ENCODE measurements around the gene GPR34. TPM values are rescaled to one million over a fixed set of nuclear protein-coding genes. Genes with fewer than 3 reads are reported as not detected.
A peak's percentile ranks its signal among the peaks of the same experiment; 100 is the strongest.

Gene GPR34
- total and polyA plus RNA-seq, 12 donors, result 2.7 to 53.3 (median 20.9) TPM

- Histone ChIP-seq H3K27me3 (peaks cover 3% of the 10 kb centered on the region), H3K4me3 (no peak overlapping the region), H3K9me3 (replicated peaks in 1 of 3) (no peaks in the 10 kb centered on the region), H3K36me3 (replicated peaks in 1 of 2) (no peaks in the 10 kb centered on the region), H3K4me1 (replicated peaks in 1 of 2) (peaks cover 0 to 4% of the 10 kb centered on the region in 2 donors), H3K27ac (peak overlapping the region in 1 of 5 donors; percentile 57)
- 50 to 67% (median 54%) methylated on average over 3 of the region's 3 CpGs for WGBS, 4 donors
- intact Hi-C loops (cut with DNase I), result no loop called here
- peak in 1 of 7 donors; percentile 16 for DNase-seq
- no peak for TF ChIP-seq CTCF (IDR thresholded peaks at IDR 0.05)
- no peak for TF ChIP-seq POLR2A (IDR thresholded peaks at IDR 0.05)
Observed at GRCh38 chrX:41705680-41706374, 17.1 kb downstream of the GPR34 start.

GRCh38 chrX:41707218-41707617 is 18.4 kb downstream of the GPR34 start:
- intact Hi-C loops (cut with DNase I), result no loop called here

GRCh38 chrX:41708486-41708885 is 19.7 kb downstream of the GPR34 start:
- Histone ChIP-seq H3K27ac (no peak overlapping the region), H3K9me3 (replicated peaks in 1 of 3) (no peaks in the 10 kb centered on the region), H3K36me3 (replicated peaks in 1 of 2) (no peaks in the 10 kb centered on the region), H3K4me3 (no peak overlapping the region), H3K4me1 (replicated peaks in 1 of 2) (peaks cover 0 to 4% of the 10 kb centered on the region in 2 donors), H3K27me3 (no peaks in the 10 kb centered on the region)
- DNase-seq, result no peak
- intact Hi-C loops (cut with DNase I), result no loop called here
- TF ChIP-seq POLR2A (IDR thresholded peaks at IDR 0.05) (no peak), CTCF (IDR thresholded peaks at IDR 0.05) (no peak)
- 54 to 91% (median 56%) methylated on average over 3 of the region's 3 CpGs for WGBS, 4 donors

More at GRCh38 chrX:41707218-41707617, 18.4 kb downstream of the GPR34 start:
- 50 to 100% (median 80%) methylated on average over 1 of the region's 1 CpG for WGBS, 4 donors
- no peaks in the 10 kb centered on the region for H3K9me3 ChIP-seq (replicated peaks in 1 of 3)
- H3K4me3 ChIP-seq, result no peak overlapping the region
- no peak for DNase-seq
- H3K27me3 ChIP-seq, result no peaks in the 10 kb centered on the region
- TF ChIP-seq CTCF (IDR thresholded peaks at IDR 0.05) (no peak), POLR2A (IDR thresholded peaks at IDR 0.05) (no peak)
- H3K36me3 ChIP-seq (replicated peaks in 1 of 2), result no peaks in the 10 kb centered on the region
- H3K4me1 ChIP-seq (replicated peaks in 1 of 2), result peaks cover 0 to 4% of the 10 kb centered on the region in 2 donors
- peak overlapping the region in 1 of 5 donors; percentile 18 for H3K27ac ChIP-seq

GRCh38 chrX:41711021-41711667 is 22.4 kb downstream of the GPR34 start:
- Histone ChIP-seq H3K4me3 (no peak overlapping the region), H3K27ac (no peak overlapping the region), H3K4me1 (replicated peaks in 1 of 2) (no peaks in the 10 kb centered on the region), H3K27me3 (no peaks in the 10 kb centered on the region), H3K36me3 (replicated peaks in 1 of 2) (no peaks in the 10 kb centered on the region), H3K9me3 (replicated peaks in 1 of 3) (no peaks in the 10 kb centered on the region)
- WGBS, 4 donors, result 77 to 94% (median 89%) methylated on average over 4 to 5 of the region's 5 CpGs
- TF ChIP-seq CTCF (IDR thresholded peaks at IDR 0.05), result no peak
- no peak for TF ChIP-seq POLR2A (IDR thresholded peaks at IDR 0.05)
- intact Hi-C loops (cut with DNase I), result no loop called here
- DNase-seq, result no peak
